H1 (cell line): Measurements from ENCODE around the gene CUEDC1. TPM values are rescaled to one million over a fixed set of nuclear protein-coding genes. Genes with fewer than 3 reads are reported as not detected.

Source experiments
- ASH2L ChIP-seq: fragments of 200-600, 300-600 bp; sonication (generic); IDR thresholded peaks from one replicate; pipeline ENCODE4 v1.7.1; 2017; ENCODE audit warnings: low read length
- CHD1 ChIP-seq: IDR thresholded peaks from 2 replicates; pipeline ENCODE4 v1.6.1; 2012; ENCODE audit warnings: low read depth, low read length, improper control_type of control experiment
- E2F6 ChIP-seq: IDR thresholded peaks from 2 replicates; pipeline ENCODE4 v1.6.1; 2012; ENCODE audit warnings: inconsistent platforms
- FOSL1 ChIP-seq: IDR thresholded peaks from 2 replicates; pipeline ENCODE4 v1.6.1; 2011; ENCODE audit warnings: mild to moderate bottlenecking, low read depth, low read length, moderate library complexity; ENCODE audit not compliant: insufficient read depth
- MAFK ChIP-seq: IDR thresholded peaks from 2 replicates; pipeline ENCODE4 v1.6.1; 2012; ENCODE audit warnings: low read depth, mild to moderate bottlenecking, improper control_type of control experiment, low read length
- MAX ChIP-seq: IDR thresholded peaks from 2 replicates; pipeline ENCODE4 v1.6.1; 2012; ENCODE audit warnings: inconsistent platforms
- RAD21 ChIP-seq, 2 experiments: IDR thresholded peaks in 1 of 2; conservative IDR thresholded peaks in 1 of 2; 2 replicates each; pipeline ENCODE4 v1.6.1; 2011; ENCODE audit warnings: low read depth in 2 of 2, low read length in 2 of 2, improper control_type of control experiment in 1 of 2, inconsistent platforms in 1 of 2, mild to moderate bottlenecking in 1 of 2, moderate library complexity in 1 of 2
- polyA plus RNA-seq, 7 experiments: library from polyadenylated mRNA; depleted of rRNA in 3 of 7; stranded (reverse) in 5 of 7; unstranded in 2 of 7; fragments of >200 nt in 5 of 7; fragments of 200-250 nt in 2 of 7; gene quantifications; 1 replicate in 5 of 7; 2 replicates in 1 of 7; 4 replicates in 1 of 7; pipeline versions ENCODE4 v1.2.1 to v1.2.3, GENCODE V29; 2011 to 2013; ENCODE audit warnings: missing spikeins in 2 of 7, mixed read lengths in 2 of 7
- total RNA-seq: library from RNA; stranded (reverse); fragmentation: NEBNext Ultra II Directional; extraction: Animal tissue kit (Norgen Biotek cat#: 25700); gene quantifications from 2 replicates; pipeline ENCODE4 v1.2.1, GENCODE V29; 2021
- TF ChIP-seq, protein P1 (sequence below), 3 experiments: IDR thresholded peaks; 1 replicate in 2 of 3; 2 replicates in 1 of 3; pipeline versions ENCODE4 v1.5.1 to v1.6.1; 2011; ENCODE audit warnings: low read length in 3 of 3, mild to moderate bottlenecking in 3 of 3, inconsistent platforms in 2 of 3, low read depth in 1 of 3, moderate library complexity in 1 of 3; ENCODE audit not compliant: insufficient read depth in 1 of 3; ENCODE audit errors: control extremely low read depth in 1 of 3

CUEDC1 gene
- total and polyA plus RNA-seq, 2 of the 8 experiments (the other 6 are each of a cell fraction or from before 2014, with no cell fraction given) = 4.0 to 10.7 TPM

DNA sequence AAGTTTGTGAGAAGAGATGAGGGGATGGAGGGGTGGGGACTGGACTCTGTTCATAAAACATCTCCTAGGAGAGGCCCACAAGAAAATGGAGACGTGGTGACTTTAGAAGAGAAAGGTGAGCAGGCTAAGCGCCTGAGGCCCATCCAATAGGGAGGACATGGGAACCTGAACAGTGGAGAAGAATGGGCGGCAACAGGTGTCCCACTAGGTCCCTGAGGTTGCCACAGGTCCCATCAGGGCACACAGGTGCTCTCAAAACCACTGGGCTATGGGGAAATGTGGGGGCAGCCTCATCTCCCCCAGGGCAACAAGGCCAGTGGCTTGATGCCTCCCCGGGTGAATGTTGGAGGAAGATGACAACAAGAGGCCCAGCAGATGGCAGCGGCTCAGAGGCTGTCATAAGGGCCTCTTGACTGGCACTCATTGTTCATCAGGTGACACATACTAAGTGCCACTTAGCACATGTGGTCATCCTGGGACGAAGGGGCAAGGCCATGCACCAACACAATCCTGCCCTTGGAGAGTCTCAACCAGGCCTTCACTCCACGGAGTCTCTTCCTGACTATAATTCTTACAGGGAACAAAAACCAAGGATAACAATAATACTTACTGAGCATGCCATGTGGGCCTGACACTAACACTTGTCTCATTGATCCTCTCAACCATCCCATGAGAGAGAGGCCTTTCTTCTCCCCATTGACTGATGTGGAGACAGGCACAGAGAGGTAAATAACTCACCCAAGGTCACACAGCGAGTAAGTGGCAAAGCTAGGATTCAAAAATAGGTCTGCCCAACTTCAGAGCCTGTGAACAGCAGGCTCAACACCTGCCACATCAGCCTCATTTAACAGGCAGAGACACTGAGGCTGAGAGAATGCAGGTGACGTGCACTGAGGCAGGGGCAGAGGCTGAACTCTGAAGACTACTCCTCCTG lies 38.0 kb downstream of the CUEDC1 start (continued):
- TF ChIP-seq E2F6 (no peak), CHD1 (no peak), FOSL1 (no peak), MAX (no peak), ASH2L (no peak), RAD21 (IDR thresholded peaks at IDR 0.05 in 1 of 2, conservative IDR thresholded peaks at IDR 0.05 in 1 of 2; ENCODE audit: low read depth in 2 of 2, low read length in 2 of 2) (peak in 1 of 2 experiments; percentile 20; a peak in 1 of 4 replicates), MAFK (no peak)
- TF ChIP-seq, protein P1, sequence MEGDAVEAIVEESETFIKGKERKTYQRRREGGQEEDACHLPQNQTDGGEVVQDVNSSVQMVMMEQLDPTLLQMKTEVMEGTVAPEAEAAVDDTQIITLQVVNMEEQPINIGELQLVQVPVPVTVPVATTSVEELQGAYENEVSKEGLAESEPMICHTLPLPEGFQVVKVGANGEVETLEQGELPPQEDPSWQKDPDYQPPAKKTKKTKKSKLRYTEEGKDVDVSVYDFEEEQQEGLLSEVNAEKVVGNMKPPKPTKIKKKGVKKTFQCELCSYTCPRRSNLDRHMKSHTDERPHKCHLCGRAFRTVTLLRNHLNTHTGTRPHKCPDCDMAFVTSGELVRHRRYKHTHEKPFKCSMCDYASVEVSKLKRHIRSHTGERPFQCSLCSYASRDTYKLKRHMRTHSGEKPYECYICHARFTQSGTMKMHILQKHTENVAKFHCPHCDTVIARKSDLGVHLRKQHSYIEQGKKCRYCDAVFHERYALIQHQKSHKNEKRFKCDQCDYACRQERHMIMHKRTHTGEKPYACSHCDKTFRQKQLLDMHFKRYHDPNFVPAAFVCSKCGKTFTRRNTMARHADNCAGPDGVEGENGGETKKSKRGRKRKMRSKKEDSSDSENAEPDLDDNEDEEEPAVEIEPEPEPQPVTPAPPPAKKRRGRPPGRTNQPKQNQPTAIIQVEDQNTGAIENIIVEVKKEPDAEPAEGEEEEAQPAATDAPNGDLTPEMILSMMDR (IDR thresholded peaks at IDR 0.05; ENCODE audit: control extremely low read depth in 1 of 3, insufficient read depth in 1 of 3, low read depth in 1 of 3, low read length in 3 of 3) = peak in 1 of 3 experiments; percentile 2; a peak in 1 of 4 replicates
